ENCODE results near the gene LCTL.
"Not testable (repeated sequence)": the region's sequence is repeated elsewhere in the genome, so short reads cannot be mapped to it uniquely, and the experiment has no call there.

GRCh38 chr15:66589429-66589828 is 23.6 kb upstream of the LCTL start:
- TF ChIP-seq CTCF, POLR2A, POLR2AphosphoS5 (IDR thresholded peaks at IDR 0.05): not testable (repeated sequence)
